Stimulated activated CD8-positive, alpha-beta memory T cell treated with anti-CD3 and anti-CD28 coated beads, Interleukin-12 subunit alpha, Interleukin-12 subunit beta, amount 100 ng/mL, for 24 hours (primary cell): Measurements from ENCODE around the gene SMIM3.
"Not testable (repeated sequence)": the region's sequence is repeated elsewhere in the genome, so short reads cannot be mapped to it uniquely, and the experiment has no call there.

Experiments
- DNase-seq: peaks from one replicate; pipeline ENCODE4 v3.0.0-alpha.2; 2020; ENCODE audit errors: extremely low read depth

SMIM3 gene

DNA sequence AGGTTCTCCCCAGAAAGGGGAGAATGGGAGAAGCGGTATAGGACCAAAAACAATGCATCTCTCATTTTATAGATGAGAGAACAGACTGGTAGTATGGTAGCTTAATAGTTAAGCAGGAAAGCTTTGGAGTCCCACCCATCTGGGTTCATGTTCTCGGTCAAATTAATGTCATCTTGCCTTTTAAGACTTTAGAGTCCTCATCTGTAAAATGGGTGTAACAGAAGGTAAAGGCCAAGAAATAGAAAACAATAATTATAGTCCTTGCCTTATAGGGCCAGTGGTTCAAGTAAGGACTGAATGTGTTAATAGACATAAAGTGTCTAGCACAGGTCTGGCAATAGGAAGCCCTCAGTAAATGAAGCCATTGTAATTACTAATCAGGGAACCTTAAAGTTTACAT, 16.4 kb downstream of the SMIM3 start:
- DNase-seq, result no peak

DNA sequence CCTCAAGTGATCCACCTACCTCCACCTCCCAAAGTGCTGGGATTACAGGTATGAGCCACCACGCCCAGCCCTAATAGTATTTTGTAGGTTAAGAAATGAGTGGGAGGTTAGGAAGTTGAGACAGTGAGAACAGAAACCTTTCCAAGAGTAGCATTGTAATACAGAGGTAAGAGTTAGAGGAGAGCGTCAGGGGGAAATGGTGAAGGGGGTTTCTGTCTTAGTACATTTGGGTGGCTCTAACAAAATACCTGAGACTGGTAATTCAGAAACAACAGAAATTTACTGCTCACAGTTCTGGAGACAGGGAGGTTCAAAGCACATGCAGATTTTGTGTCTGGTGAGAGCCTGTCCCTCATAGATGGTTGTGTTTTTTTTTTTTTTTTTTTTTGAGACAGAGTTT, 18.8 kb downstream of the SMIM3 start:
- DNase-seq, result no peak

GRCh38 chr5:150801117-150801927, 22.8 kb downstream of the SMIM3 start:
- DNase-seq, result no peak

- DNase-seq, result no peak
Measured at GRCh38 chr5:150804388-150804787, 25.8 kb downstream of the SMIM3 start.

DNA sequence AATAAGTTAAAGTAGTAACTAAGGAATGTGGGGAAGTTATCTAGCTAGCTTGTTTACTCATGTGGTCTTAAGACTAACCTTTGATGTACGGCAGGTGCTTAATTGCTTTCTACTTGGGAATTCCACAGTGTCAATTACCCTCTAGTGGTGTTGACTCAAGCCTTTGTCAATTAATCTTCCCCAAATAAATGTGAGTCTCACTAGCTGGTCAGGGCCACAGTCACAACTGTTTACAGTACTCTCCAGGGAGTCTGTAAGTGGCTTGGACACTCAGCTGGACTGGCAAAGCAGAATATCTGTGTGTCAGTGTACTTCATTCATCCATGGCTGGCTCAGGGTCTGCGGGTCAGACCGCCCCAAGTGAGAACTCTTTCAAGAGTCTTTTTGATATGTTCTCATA, 30.8 kb downstream of the SMIM3 start:
- no peak for DNase-seq

GRCh38 chr5:150815010-150815409, 36.5 kb downstream of the SMIM3 start:
- no peak for DNase-seq

DNA sequence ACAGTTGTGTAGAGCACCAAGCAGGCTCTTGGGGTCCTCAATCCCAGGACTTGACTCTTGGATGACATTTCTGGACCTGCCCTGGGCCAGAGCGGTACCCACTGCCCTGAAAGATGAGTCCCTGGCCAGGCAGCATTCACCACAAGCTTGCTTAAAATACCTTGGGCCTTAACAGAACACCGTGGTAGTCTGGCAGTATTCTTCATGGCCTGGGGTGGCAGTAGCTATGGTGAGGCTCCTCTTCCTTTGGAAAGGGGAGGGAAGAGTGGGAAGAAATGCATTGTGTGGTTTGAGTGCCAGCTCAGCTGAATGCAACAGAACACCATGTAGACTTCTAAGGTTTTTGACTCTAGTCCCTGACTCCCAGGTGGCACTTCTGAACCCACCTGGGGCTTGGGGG, 38.4 kb downstream of the SMIM3 start:
- no peak for DNase-seq

GRCh38 chr5:150829744-150830143, 51.2 kb downstream of the SMIM3 start:
- no peak for DNase-seq

DNA sequence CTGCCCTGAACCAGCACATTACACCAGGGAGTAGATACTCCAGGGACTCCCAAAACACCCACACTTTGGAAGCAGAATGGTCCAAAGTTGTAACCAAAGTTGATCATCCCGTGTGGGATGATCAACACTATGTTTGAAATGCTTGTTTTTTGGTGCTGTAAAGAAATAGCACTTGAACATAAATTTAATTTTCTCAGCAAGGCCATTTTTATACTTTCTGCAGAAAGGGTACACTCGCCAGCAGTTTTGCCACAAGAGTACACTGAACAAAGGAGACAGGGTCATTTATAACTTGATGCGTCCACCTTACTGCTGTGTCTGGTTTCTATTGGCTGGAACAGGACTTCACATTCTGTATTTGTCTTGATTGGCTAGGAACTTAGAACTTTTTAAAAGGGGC, 53.3 kb downstream of the SMIM3 start:
- DNase-seq, result not testable (repeated sequence)

DNA sequence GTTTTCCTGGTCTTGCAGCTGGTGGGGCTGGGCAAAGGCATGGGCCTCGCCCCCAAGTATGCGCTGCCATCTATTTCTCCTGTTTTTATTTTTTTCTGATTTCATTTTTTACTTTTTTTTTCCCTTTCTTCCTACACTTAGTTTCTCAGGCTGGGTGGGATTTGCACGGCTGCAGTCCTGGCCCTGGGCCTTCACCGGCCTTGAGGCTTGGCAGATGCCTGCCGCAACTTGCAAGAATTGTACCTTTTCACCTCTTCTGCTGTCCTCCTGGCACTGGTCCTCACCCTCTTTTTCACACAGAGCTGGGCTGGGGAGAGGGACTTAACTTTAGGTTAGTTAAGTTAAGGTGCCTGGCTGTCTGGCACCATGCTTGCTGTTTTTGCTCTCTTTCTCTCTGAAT, 57.5 kb downstream of the SMIM3 start:
- DNase-seq, result no peak

- no peak for DNase-seq
Measured at GRCh38 chr5:150836703-150837102, 58.1 kb downstream of the SMIM3 start.

- DNase-seq, result not testable (repeated sequence)
Measured at GRCh38 chr5:150845185-150845859, 66.8 kb downstream of the SMIM3 start.

GRCh38 chr5:150846308-150846653, 67.7 kb downstream of the SMIM3 start, which contains the start of gene IRGM:
Gene IRGM (plus strand): TSS chr5:150846521. CDS start chr5:150848124, 1,603 bp downstream.
- not testable (repeated sequence) for DNase-seq
